IMR-90 (cell line): ENCODE measurements around the gene IL4R. TPM values are rescaled to one million over a fixed set of nuclear protein-coding genes. Genes with fewer than 3 reads are reported as not detected.

Experiments used
- ATAC-seq: fragments of 200-7000 bp; cut with Tn5 transposase; 2 replicates; pipeline ENCODE4 v1.9.1; 2020; ENCODE audit warnings: low read depth, mild to moderate bottlenecking, moderate library complexity
- BruUV-seq: library from RNA; stranded (reverse); fragments of 400-500 nt; replicated peaks from 2 replicates; lab custom pipeline; 2021; lab: Mats Ljungman, UMichigan
- CTCF ChIA-PET: fragments of 300-600 bp; formaldehyde crosslinking; extraction: SDS; loops from one replicate; lab custom pipeline; 2021; ENCODE audit warnings: antibody characterized with exemption; lab: Yijun Ruan, JAX
- POLR2A ChIA-PET: fragments of 300-600 bp; sonication (Branson Sonifier 250); formaldehyde crosslinking; loops from one replicate; lab custom pipeline; 2022; ENCODE audit warnings: antibody characterized with exemption; ENCODE audit not compliant: unreplicated experiment; lab: Charles Lee
- DNase-seq: peaks from one replicate; pipeline ENCODE4 v3.0.0; 2013
- H2AFZ ChIP-seq: replicated peaks from 2 replicates; pipeline ENCODE3; 2013; ENCODE audit warnings: low read length, mild to moderate bottlenecking; ENCODE audit not compliant: poor library complexity
- H2AK5ac ChIP-seq: 2 replicates; pipeline ENCODE4 v1.6.1; 2013; ENCODE audit warnings: low read depth, low read length, inconsistent platforms
- H2AK9ac ChIP-seq: replicated peaks from 2 replicates; pipeline ENCODE3; 2013; ENCODE audit warnings: mild to moderate bottlenecking, low read depth, low read length, moderate library complexity; ENCODE audit not compliant: poor library complexity
- H2BK120ac ChIP-seq: 2 replicates; pipeline ENCODE4 v1.6.1; 2013; ENCODE audit warnings: low read depth, low read length, inconsistent platforms
- H2BK15ac ChIP-seq: 3 replicates; pipeline ENCODE4 v1.6.1; 2013; ENCODE audit warnings: low read depth, low read length, inconsistent platforms
- H2BK20ac ChIP-seq: 2 replicates; pipeline ENCODE4 v1.6.1; 2013; ENCODE audit warnings: low read depth, mild to moderate bottlenecking, inconsistent platforms, low read length, moderate library complexity
- H2BK5ac ChIP-seq: 2 replicates; pipeline ENCODE4 v1.6.1; 2013; ENCODE audit warnings: mild to moderate bottlenecking, low read depth, low read length, inconsistent platforms; ENCODE audit not compliant: poor library complexity, severe bottlenecking
- H3K14ac ChIP-seq: replicated peaks from 2 replicates; pipeline ENCODE4 v1.6.1; 2013; ENCODE audit warnings: low read depth, low read length, inconsistent platforms
- H3K18ac ChIP-seq: 2 replicates; pipeline ENCODE4 v1.6.1; 2013; ENCODE audit warnings: low read depth, low read length, control low read depth
- H3K23ac ChIP-seq: 2 replicates; pipeline ENCODE4 v1.6.1; 2013; ENCODE audit warnings: low read depth, low read length, inconsistent platforms
- H3K27ac ChIP-seq: 2 replicates; pipeline ENCODE4 v1.5.1; 2013; ENCODE audit warnings: mild to moderate bottlenecking, control low read depth, low read length; ENCODE audit not compliant: insufficient read depth
- H3K27me3 ChIP-seq: 2 replicates; pipeline ENCODE4 v1.6.1; 2013; ENCODE audit warnings: low read length; ENCODE audit not compliant: control insufficient read depth, insufficient read depth
- H3K36me3 ChIP-seq: 2 replicates; pipeline ENCODE4 v1.6.1; 2013; ENCODE audit warnings: low read length, mixed read lengths; ENCODE audit not compliant: control insufficient read depth, insufficient read depth
- H3K4ac ChIP-seq: 2 replicates; pipeline ENCODE4 v1.6.1; 2013; ENCODE audit warnings: low read depth, low read length, inconsistent platforms
- H3K4me1 ChIP-seq: 2 replicates; pipeline ENCODE4 v1.6.1; 2013; ENCODE audit warnings: low read length, mixed read lengths; ENCODE audit not compliant: control insufficient read depth, insufficient read depth
- H3K4me2 ChIP-seq: 2 replicates; pipeline ENCODE4 v1.6.1; 2013; ENCODE audit warnings: low read depth, mild to moderate bottlenecking, control low read depth, low read length, moderate library complexity
- H3K4me3 ChIP-seq: 2 replicates; pipeline ENCODE4 v1.5.1; 2013; ENCODE audit warnings: low read depth, mild to moderate bottlenecking, control low read depth, low read length, moderate library complexity; ENCODE audit not compliant: insufficient read depth
- H3K56ac ChIP-seq: 2 replicates; pipeline ENCODE4 v1.6.1; 2013; ENCODE audit warnings: low read length, inconsistent platforms; ENCODE audit not compliant: insufficient read depth; ENCODE audit errors: extremely low read depth
- H3K79me1 ChIP-seq, 2 experiments: 2 replicates each; pipeline ENCODE4 v1.6.1; 2013; ENCODE audit warnings: low read length in 2 of 2, inconsistent platforms in 1 of 2, low read depth in 1 of 2
- H3K9ac ChIP-seq: 2 replicates; pipeline ENCODE4 v1.6.1; 2013; ENCODE audit warnings: low read depth, low read length, control low read depth
- H3K9me1 ChIP-seq: 2 replicates; pipeline ENCODE4 v1.6.1; 2013; ENCODE audit warnings: low read length, inconsistent platforms; ENCODE audit not compliant: insufficient read depth
- H3K9me3 ChIP-seq: 2 replicates; pipeline ENCODE4 v1.6.1; 2013; ENCODE audit warnings: low read length; ENCODE audit not compliant: control insufficient read depth, insufficient read depth
- H4K20me1 ChIP-seq: 2 replicates; pipeline ENCODE4 v1.6.1; 2013; ENCODE audit warnings: low read length, inconsistent platforms; ENCODE audit not compliant: insufficient read depth
- H4K5ac ChIP-seq: 2 replicates; pipeline ENCODE4 v1.6.1; 2013; ENCODE audit warnings: mild to moderate bottlenecking, low read depth, low read length, control low read depth
- H4K8ac ChIP-seq, 2 experiments: 2 replicates each; pipeline ENCODE4 v1.6.1; 2013; ENCODE audit warnings: low read depth in 2 of 2, low read length in 2 of 2, control low read depth in 1 of 2, inconsistent platforms in 1 of 2
- H4K91ac ChIP-seq: 2 replicates; pipeline ENCODE4 v1.6.1; 2013; ENCODE audit warnings: low read depth, low read length, inconsistent platforms; ENCODE audit not compliant: insufficient read depth
- BHLHE40 ChIP-seq: fragments of 150-350 bp; IDR thresholded peaks from 2 replicates; pipeline ENCODE4 v1.6.1; 2016; ENCODE audit warnings: mild to moderate bottlenecking, low read depth, low read length
- CHD1 ChIP-seq: IDR thresholded peaks from 2 replicates; pipeline ENCODE4 v1.6.1; 2012; ENCODE audit warnings: low read depth, low read length, improper control_type of control experiment
- ELK1 ChIP-seq: fragments of 150-350 bp; IDR thresholded peaks from 2 replicates; pipeline ENCODE4 v1.6.1; 2016; ENCODE audit warnings: low read depth, mild to moderate bottlenecking, low read length, moderate library complexity, borderline replicate concordance
- MAFK ChIP-seq: IDR thresholded peaks from 2 replicates; pipeline ENCODE4 v1.6.1; 2012; ENCODE audit warnings: low read depth, low read length, improper control_type of control experiment
- MAZ ChIP-seq: IDR thresholded peaks from 2 replicates; pipeline ENCODE4 v1.6.1; 2012; ENCODE audit warnings: low read depth, mild to moderate bottlenecking, low read length, improper control_type of control experiment, moderate library complexity, borderline replicate concordance
- MXI1 ChIP-seq: IDR thresholded peaks from 2 replicates; pipeline ENCODE4 v1.6.1; 2012; ENCODE audit warnings: low read depth, mild to moderate bottlenecking, low read length, moderate library complexity, borderline replicate concordance
- NFE2L2 ChIP-seq: fragments of 150-350 bp; IDR thresholded peaks from 2 replicates; pipeline ENCODE4 v1.6.1; 2016; ENCODE audit warnings: low read depth, mild to moderate bottlenecking, low read length
- POLR2A ChIP-seq: IDR thresholded peaks from 2 replicates; pipeline ENCODE4 v1.6.1; 2012; ENCODE audit warnings: mild to moderate bottlenecking, low read depth, low read length
- RAD21 ChIP-seq: IDR thresholded peaks from 2 replicates; pipeline ENCODE4 v1.6.1; 2012; ENCODE audit warnings: low read length, improper control_type of control experiment
- RFX5 ChIP-seq: IDR thresholded peaks from 2 replicates; pipeline ENCODE4 v1.8.0; 2012; ENCODE audit warnings: low read depth, mild to moderate bottlenecking, low read length, moderate library complexity
- USF2 ChIP-seq: fragments of 150-350 bp; IDR thresholded peaks from 2 replicates; pipeline ENCODE4 v1.6.1; 2017; ENCODE audit warnings: mild to moderate bottlenecking, antibody characterized with exemption, low read length, low read depth
- WGBS, 2 experiments: methylation state at CpG; one replicate each; pipeline versions ENCODE4 v1.1.5 to v1.1.7; 2013; ENCODE audit warnings: missing lambda C conversion rate in 2 of 2; ENCODE audit not compliant: insufficient read length in 1 of 2; ENCODE audit errors: extremely low coverage in 2 of 2; 5-methylcytosine and 5-hydroxymethylcytosine counted together
- dilution Hi-C: fragments of 300-500 bp; cut with HindIII; formaldehyde crosslinking; loops from one replicate; pipeline ENCODE4 v1.14.3; 2018; ENCODE audit warnings: low sequenced_read_pairs; ENCODE audit not compliant: unreplicated experiment
- in situ Hi-C: fragments of 300-500 bp; cut with MboI; formaldehyde crosslinking; loops from 3 replicates; pipeline ENCODE4 v1.14.3; 2019; ENCODE audit warnings: low sequenced_read_pairs, inconsistent platforms, mixed read lengths
- intact Hi-C: fragments of 100-400 bp; cut with micrococcal nuclease; formaldehyde crosslinking; loops from 2 replicates; pipeline ENCODE4 v1.10.0; 2022
- polyA plus RNA-seq, 3 experiments: library from polyadenylated mRNA; depleted of rRNA; stranded (reverse); fragments of >200 nt; gene quantifications; 2 replicates each; pipeline ENCODE4 v1.2.3, GENCODE V29; 2012; ENCODE audit warnings: low replicate concordance in 1 of 3
- total RNA-seq: library from RNA; depleted of rRNA; stranded (reverse); fragments of >200 nt; gene quantifications from 2 replicates; pipeline ENCODE4 v1.2.3, GENCODE V29; 2012

Gene IL4R
- total and polyA plus RNA-seq, 2 of the 4 experiments (the other 2 are of a cell fraction): 6.3 to 18.7 TPM

- no peak for ATAC-seq
- Histone ChIP-seq H2AFZ (peak overlapping the region; percentile 39), H3K9ac (0 out of 2 replicates have a peak overlapping the region, but pooled peaks have one; percentile 2)
Measured at GRCh38 chr16:27287051-27287811, 26.5 kb upstream of the IL4R start.

More at GRCh38 chr16:27287051-27287811, 26.5 kb upstream of the IL4R start:
- POLR2A ChIA-PET: no interaction called here
- Histone ChIP-seq H2BK15ac (peak overlapping the region; percentile 72), H3K36me3 (no peaks in the 10 kb centered on the region), H3K27ac (peak overlapping the region; percentile 60), H3K23ac (peak overlapping the region; percentile 69), H3K9me1 (peaks cover 28% of the 10 kb centered on the region), H2AK5ac (peak overlapping the region; percentile 84), H2BK20ac (peak overlapping the region; percentile 94), H2BK5ac (peak overlapping the region; percentile 92), H2AK9ac (peak overlapping the region; percentile 51), H3K27me3 (no peaks in the 10 kb centered on the region), H4K91ac (peak overlapping the region; percentile 83), H3K4me1 (peaks cover 13% of the 10 kb centered on the region), H3K4me2 (no peak overlapping the region), H3K4ac (peak overlapping the region; percentile 95), H3K79me1 (peaks cover 0 to 12% of the 10 kb centered on the region in 2 experiments; a peak in 1 of 4 replicates), H4K5ac (peak overlapping the region; percentile 26), H3K4me3 (no peak overlapping the region), H4K8ac (peak overlapping the region; percentile 27 to 87; a peak in 3 of 4 replicates), H3K56ac (peak overlapping the region; percentile 42), H3K9me3 (no peaks in the 10 kb centered on the region), H3K14ac (peak overlapping the region; percentile 96), H2BK120ac (peak overlapping the region; percentile 99), H4K20me1 (no peaks in the 10 kb centered on the region), H3K18ac (peak overlapping the region; percentile 68)
- in situ Hi-C loops: no loop called here
- dilution Hi-C loops: no loop called here
- CTCF ChIA-PET: interaction anchor here (1.5 kb wide), 1 partner anchor 53 kb away, joined by 3 read pairs; no protein-coding TSS in a partner anchor
- WGBS, 2 experiments: 96% methylated on average over 3 of the region's 8 CpGs; no CpG with 5 or more reads in 1 of the 2 experiments
- DNase-seq: no peak
- intact Hi-C loops: no loop called here
- TF ChIP-seq RAD21 (no peak), MAZ (no peak), USF2 (no peak), MXI1 (no peak), BHLHE40 (no peak), POLR2A (no peak), CHD1 (no peak), NFE2L2 (no peak), ELK1 (no peak), MAFK (no peak), RFX5 (no peak)
- no TSS peak for BruUV-seq
